ENCODE measurements around the gene MTCL1. TPM values are rescaled to one million over a fixed set of nuclear protein-coding genes. Genes with fewer than 3 reads are reported as not detected.
A peak's percentile ranks its signal among the peaks of the same experiment; 100 is the strongest.

The MTCL1 gene
- total and polyA plus RNA-seq, 9 of the 15 experiments (the other 6 are each of a cell fraction or from before 2014, with no cell fraction given), result 0.21 to 7.4 (median 3.7) TPM

DNA sequence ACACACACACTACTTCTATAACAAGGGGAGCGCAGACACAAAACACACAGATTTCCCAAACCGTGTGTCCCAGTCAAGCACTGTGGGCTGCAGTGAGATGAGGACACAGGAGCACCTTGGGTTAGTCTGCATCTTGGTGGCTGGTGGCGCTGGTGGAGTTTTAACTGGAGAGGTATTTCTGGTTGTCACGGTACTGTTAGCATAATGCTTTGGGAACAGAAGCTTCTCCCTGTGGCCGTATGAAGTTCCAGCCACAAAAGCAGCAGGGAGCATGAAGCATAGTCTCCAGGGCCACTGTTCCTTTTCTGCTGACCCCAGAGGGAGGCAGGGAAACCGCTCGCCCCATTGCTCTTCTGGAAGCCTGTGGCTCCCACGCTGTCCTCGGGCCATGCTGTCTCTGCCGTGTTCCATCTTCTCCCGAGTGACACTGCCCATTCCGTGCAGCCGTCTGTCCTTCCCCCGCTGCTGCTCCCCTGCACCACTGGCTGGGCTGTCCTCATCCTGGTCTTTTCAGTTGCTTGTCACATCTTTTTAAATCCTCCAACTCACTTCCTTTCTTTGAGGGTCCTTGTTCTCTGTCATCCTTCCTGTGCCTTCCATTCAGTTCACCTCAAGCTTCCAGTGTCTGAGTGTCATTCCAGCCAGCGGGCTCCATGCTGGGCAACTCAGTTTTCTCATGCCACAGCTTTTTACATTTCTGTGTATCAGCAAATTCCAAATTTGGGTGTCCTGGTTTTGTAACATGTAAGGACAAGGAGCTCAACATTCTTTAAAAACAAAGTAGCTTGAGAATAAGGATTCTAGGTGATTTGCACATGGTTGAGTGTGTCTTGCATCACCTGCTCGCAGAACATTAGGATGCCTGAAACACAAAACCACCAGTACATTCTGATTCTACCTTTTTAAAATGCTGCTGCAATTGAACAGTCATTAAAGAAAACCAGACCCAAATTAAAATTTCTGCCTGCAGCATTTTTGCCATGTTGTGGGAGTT is 125.0 kb downstream of the MTCL1 start (continued):
- TF ChIP-seq E2F8 (IDR thresholded peaks at IDR 0.05; ENCODE audit: low read depth, partially characterized antibody) (no peak), NBN (IDR thresholded peaks at IDR 0.05; ENCODE audit: low read depth) (0 out of 2 replicates have a peak, but pooled peaks have one; percentile 26), ZNF316 (IDR thresholded peaks at IDR 0.05) (peak; percentile 54; the same call in 1 of the 2 replicates), EP400 (IDR thresholded peaks at IDR 0.05) (0 out of 2 replicates have a peak, but pooled peaks have one; percentile 20), CTBP1 (IDR thresholded peaks at IDR 0.05; ENCODE audit: borderline replicate concordance) (peak; percentile 50), ZNF766 (CRISPR knock-in tag; conservative IDR thresholded peaks at IDR 0.05) (no peak), CEBPB (tag; IDR thresholded peaks at IDR 0.05) (0 out of 2 replicates have a peak, but pooled peaks have one; percentile 11), TRIM24 (IDR thresholded peaks at IDR 0.05) (peak; percentile 11 to 58; a peak in 3 of 4 replicates)
- TF ChIP-seq, protein P1, sequence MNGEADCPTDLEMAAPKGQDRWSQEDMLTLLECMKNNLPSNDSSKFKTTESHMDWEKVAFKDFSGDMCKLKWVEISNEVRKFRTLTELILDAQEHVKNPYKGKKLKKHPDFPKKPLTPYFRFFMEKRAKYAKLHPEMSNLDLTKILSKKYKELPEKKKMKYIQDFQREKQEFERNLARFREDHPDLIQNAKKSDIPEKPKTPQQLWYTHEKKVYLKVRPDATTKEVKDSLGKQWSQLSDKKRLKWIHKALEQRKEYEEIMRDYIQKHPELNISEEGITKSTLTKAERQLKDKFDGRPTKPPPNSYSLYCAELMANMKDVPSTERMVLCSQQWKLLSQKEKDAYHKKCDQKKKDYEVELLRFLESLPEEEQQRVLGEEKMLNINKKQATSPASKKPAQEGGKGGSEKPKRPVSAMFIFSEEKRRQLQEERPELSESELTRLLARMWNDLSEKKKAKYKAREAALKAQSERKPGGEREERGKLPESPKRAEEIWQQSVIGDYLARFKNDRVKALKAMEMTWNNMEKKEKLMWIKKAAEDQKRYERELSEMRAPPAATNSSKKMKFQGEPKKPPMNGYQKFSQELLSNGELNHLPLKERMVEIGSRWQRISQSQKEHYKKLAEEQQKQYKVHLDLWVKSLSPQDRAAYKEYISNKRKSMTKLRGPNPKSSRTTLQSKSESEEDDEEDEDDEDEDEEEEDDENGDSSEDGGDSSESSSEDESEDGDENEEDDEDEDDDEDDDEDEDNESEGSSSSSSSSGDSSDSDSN (IDR thresholded peaks at IDR 0.05; ENCODE audit: borderline replicate concordance in 1 of 2, low read depth in 2 of 2, low read length in 2 of 2), result 0 out of 4 replicates have a peak, but pooled peaks of 1 of the 2 experiments have one; percentile 41
- TF ChIP-seq, protein P2, sequence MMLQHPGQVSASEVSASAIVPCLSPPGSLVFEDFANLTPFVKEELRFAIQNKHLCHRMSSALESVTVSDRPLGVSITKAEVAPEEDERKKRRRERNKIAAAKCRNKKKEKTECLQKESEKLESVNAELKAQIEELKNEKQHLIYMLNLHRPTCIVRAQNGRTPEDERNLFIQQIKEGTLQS (IDR thresholded peaks at IDR 0.05), result peak; percentile 65
- TF ChIP-seq, protein P2 (CRISPR knock-in tag; conservative IDR thresholded peaks at IDR 0.05), result no peak

Data from K562 (cell line).